Measurements from ENCODE around the gene CYBA. TPM values are rescaled to one million over a fixed set of nuclear protein-coding genes. Genes with fewer than 3 reads are reported as not detected.

CYBA gene
- total RNA-seq, 1 donor from 2014 or later, result 51.7 TPM

DNA sequence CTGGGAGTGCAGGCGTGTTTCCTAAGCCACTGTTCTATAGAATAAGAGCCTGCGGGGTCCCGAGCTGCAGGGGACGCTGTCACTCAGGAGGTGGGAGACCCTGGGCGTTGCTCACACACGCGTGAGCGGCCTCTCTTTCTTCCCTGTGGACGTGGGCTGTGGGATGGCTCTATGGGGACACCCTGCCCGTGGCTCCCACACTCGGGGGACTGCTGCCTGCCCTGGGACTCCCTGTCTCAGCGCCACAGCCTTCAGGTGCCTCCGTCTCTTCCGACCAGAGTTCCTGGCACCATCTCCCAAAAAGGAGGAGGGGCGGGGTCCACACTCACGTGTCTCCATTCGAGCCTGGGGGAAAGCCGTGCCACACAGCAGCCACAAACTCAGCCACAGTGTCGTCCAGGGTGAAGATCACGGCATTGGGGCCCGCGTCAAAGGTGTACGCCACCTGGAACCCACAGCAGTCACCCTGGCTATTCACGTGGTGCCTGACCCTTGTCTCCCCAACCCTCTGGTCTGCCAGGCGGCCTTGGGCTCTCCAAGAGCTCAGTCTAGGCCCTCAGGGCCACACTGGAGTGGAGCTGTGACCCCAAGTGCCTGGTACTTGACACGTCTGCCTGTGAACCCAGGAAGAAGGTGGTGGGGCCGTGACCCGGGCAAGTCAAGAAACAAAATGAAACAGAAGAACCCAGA, 3.7 kb upstream of the CYBA start:
- no peaks in the 10 kb centered on the region for H3K27me3 Mint-ChIP-seq (ENCODE audit: low read depth)
- H3K4me1 Mint-ChIP-seq (ENCODE audit: low read depth), result peaks cover 9% of the 10 kb centered on the region
- no peak for TF ChIP-seq CTCF (IDR thresholded peaks at IDR 0.05)
- H3K27ac Mint-ChIP-seq (ENCODE audit: unreplicated experiment), result no peak overlapping the region
- H3K4me3 Mint-ChIP-seq (ENCODE audit: unreplicated experiment), result no peak overlapping the region
- no peaks in the 10 kb centered on the region for H3K9me3 Mint-ChIP-seq (ENCODE audit: low read depth)
- DNase-seq (ENCODE audit: low spot score), result no peak
- H3K36me3 Mint-ChIP-seq (ENCODE audit: low read depth), result peaks cover 6% of the 10 kb centered on the region

GRCh38 chr16:88653596-88654362, 2.9 kb upstream of the CYBA start:
- TF ChIP-seq CTCF (IDR thresholded peaks at IDR 0.05), result no peak
- Mint-ChIP-seq H3K4me3 (ENCODE audit: unreplicated experiment) (no peak overlapping the region), H3K27ac (ENCODE audit: unreplicated experiment) (no peak overlapping the region), H3K36me3 (ENCODE audit: low read depth) (peaks cover 6% of the 10 kb centered on the region), H3K9me3 (ENCODE audit: low read depth) (no peaks in the 10 kb centered on the region), H3K4me1 (ENCODE audit: low read depth) (peaks cover 15% of the 10 kb centered on the region), H3K27me3 (ENCODE audit: low read depth) (no peaks in the 10 kb centered on the region)
- DNase-seq (ENCODE audit: low spot score), result no peak

DNA sequence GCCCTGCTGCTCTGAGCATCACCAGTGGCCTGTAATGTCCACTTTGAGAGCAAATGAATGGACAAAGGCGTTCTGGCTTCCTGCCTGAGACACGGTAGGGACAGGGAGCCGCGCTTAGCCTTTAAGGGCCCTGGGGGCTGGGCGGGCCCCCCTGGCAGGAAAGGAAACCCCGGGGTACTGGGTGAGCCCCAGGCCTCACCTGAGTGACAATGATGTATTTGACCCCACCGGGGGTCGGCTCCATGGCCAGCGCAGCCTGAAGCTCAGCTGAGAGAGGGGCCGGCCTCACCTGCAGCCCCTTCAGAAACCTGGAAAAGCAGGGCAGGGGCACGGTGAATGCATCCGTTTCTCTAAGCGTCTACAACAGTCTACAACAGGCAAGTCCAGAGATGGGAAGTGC, 2.2 kb upstream of the CYBA start:
- H3K36me3 Mint-ChIP-seq (ENCODE audit: low read depth), result peaks cover 6% of the 10 kb centered on the region
- no peak overlapping the region for H3K4me3 Mint-ChIP-seq (ENCODE audit: unreplicated experiment)
- no peak overlapping the region for H3K27ac Mint-ChIP-seq (ENCODE audit: unreplicated experiment)
- no peak for DNase-seq (ENCODE audit: low spot score)
- TF ChIP-seq CTCF (IDR thresholded peaks at IDR 0.05), result no peak
- no peaks in the 10 kb centered on the region for H3K27me3 Mint-ChIP-seq (ENCODE audit: low read depth)
- H3K9me3 Mint-ChIP-seq (ENCODE audit: low read depth), result no peaks in the 10 kb centered on the region
- H3K4me1 Mint-ChIP-seq (ENCODE audit: low read depth), result peaks cover 15% of the 10 kb centered on the region

GRCh38 chr16:88652762-88653063, 1.9 kb upstream of the CYBA start:
- no peak for DNase-seq (ENCODE audit: low spot score)
- no peaks in the 10 kb centered on the region for H3K27me3 Mint-ChIP-seq (ENCODE audit: low read depth)
- no peak for TF ChIP-seq CTCF (IDR thresholded peaks at IDR 0.05)
- no peaks in the 10 kb centered on the region for H3K9me3 Mint-ChIP-seq (ENCODE audit: low read depth)
- no peak overlapping the region for H3K4me3 Mint-ChIP-seq (ENCODE audit: unreplicated experiment)
- H3K36me3 Mint-ChIP-seq (ENCODE audit: low read depth), result peaks cover 6% of the 10 kb centered on the region
- H3K27ac Mint-ChIP-seq (ENCODE audit: unreplicated experiment), result no peak overlapping the region
- peaks cover 15% of the 10 kb centered on the region for H3K4me1 Mint-ChIP-seq (ENCODE audit: low read depth)

DNA sequence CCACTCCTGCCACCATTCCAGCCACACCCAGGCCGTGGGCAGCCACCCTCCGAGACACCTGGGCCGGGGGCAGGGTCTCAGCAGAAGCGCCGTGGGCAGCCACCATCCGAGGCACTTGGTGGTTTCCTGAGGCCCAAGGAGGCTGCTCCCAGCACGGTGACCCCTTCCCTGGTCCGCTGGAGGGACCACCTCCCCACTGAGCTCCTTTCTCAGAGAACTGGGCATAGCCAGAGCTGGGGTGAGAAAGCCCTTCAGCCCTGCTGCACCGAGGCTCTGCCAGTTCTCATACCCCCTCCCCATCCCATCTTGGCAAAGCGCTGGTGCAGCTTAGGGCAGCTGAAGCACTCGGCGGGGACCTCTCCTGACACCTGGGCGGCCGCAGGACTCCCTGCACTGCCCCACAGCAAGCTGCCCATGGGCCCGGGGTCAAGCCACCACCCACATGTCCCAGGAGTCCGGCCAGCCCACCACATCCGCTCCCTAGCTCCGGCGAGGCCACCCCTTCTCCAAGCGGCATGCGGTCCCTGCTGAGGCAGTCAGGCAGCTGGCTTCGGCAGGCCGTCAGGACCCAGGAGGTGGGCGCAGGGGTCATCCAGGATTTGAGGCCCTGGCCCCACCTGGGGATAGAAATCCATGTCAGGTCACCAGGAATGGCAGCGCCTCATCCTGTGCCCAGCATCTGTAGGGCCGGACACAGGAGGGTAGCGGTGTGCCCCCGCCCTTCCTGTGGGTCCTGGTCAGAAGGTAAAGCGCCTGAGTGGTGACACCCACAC, 1.3 kb upstream of the CYBA start:
- no peak overlapping the region for H3K27ac Mint-ChIP-seq (ENCODE audit: unreplicated experiment)
- peaks cover 15% of the 10 kb centered on the region for H3K4me1 Mint-ChIP-seq (ENCODE audit: low read depth)
- H3K36me3 Mint-ChIP-seq (ENCODE audit: low read depth), result peaks cover 6% of the 10 kb centered on the region
- no peak for TF ChIP-seq CTCF (IDR thresholded peaks at IDR 0.05)
- no peaks in the 10 kb centered on the region for H3K27me3 Mint-ChIP-seq (ENCODE audit: low read depth)
- DNase-seq (ENCODE audit: low spot score), result no peak
- no peaks in the 10 kb centered on the region for H3K9me3 Mint-ChIP-seq (ENCODE audit: low read depth)
- H3K4me3 Mint-ChIP-seq (ENCODE audit: unreplicated experiment), result no peak overlapping the region

All from chondrocyte (in vitro differentiated cells).